ENCODE measurements around the gene PEDS1. TPM values are rescaled to one million over a fixed set of nuclear protein-coding genes. Genes with fewer than 3 reads are reported as not detected.
"Not testable (repeated sequence)": the region's sequence is repeated elsewhere in the genome, so short reads cannot be mapped to it uniquely, and the experiment has no call there.

PEDS1 gene
- polyA plus RNA-seq, 1 donor from 2014 or later: 10.0 TPM

DNA sequence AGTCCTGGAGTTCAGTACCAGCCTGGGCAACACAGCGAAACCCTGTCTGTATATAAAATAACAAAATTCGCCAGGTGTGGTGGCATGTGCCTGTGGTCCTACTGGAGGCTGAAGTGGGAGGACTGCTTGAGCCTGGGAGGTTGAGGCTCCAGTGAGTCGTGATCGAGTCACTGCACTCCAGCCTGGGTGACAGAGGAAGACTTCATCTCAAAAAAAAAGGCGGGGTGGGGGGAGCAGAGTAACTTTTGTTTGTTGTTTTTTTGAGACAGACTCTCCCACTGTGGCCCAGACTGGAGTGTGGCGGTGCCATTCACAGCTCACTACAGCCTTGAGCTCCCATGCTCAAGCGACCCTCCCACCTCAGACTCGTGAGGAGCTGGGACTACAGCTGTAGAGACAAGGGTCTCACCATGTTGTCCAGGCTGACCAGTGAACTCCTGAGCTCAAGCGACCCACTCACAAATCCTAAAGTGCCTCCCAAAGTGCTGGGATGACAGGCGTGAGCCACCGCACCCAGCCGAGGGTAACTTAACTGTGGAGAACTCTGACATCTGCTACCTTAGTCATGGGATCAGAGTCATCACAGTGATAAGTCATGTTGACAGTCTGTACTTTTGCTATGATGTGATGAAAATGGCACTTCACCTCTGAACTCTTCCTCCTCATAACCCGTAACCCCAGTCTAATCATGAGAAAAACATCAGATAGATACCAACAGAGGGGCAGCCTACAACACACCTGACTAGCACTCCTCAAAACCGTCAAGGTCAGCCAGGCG, 16.5 kb downstream of the PEDS1 start:
- Histone ChIP-seq H3K4me2 (ENCODE audit: low read length) (no peak overlapping the region), H3K4me3 (ENCODE audit: low read length) (no peak overlapping the region), H4K20me1 (ENCODE audit: insufficient read depth) (no peaks in the 10 kb centered on the region), H3K27ac (ENCODE audit: low read length) (no peak overlapping the region), H3K9me3 (ENCODE audit: low read length) (no peaks in the 10 kb centered on the region), H3F3A (ENCODE audit: insufficient read depth, low read length, poor library complexity, severe bottlenecking) (no peaks in the 10 kb centered on the region), H3K27me3 (ENCODE audit: insufficient read depth, low read depth, low read length) (no peaks in the 10 kb centered on the region), H3K9ac (ENCODE audit: low read length) (no peak overlapping the region), H3K36me3 (ENCODE audit: insufficient read depth, low read length) (peaks cover 8% of the 10 kb centered on the region), H2AFZ (ENCODE audit: low read depth, low read length) (no peak overlapping the region), H3K9me2 (ENCODE audit: insufficient read depth, low read length) (no peaks in the 10 kb centered on the region), H3K79me2 (replicated peaks; ENCODE audit: insufficient read depth, low read length) (no peaks in the 10 kb centered on the region)
- no peak for TF ChIP-seq SMC3 (conservative IDR thresholded peaks at IDR 0.05; ENCODE audit: poor library complexity)
- TF ChIP-seq POLR2AphosphoS5 (IDR thresholded peaks at IDR 0.05): no peak
- no peak for TF ChIP-seq EZH2 (IDR thresholded peaks at IDR 0.05; ENCODE audit: borderline replicate concordance, insufficient read depth, low read length, poor library complexity, severe bottlenecking)
- TF ChIP-seq, protein P1, sequence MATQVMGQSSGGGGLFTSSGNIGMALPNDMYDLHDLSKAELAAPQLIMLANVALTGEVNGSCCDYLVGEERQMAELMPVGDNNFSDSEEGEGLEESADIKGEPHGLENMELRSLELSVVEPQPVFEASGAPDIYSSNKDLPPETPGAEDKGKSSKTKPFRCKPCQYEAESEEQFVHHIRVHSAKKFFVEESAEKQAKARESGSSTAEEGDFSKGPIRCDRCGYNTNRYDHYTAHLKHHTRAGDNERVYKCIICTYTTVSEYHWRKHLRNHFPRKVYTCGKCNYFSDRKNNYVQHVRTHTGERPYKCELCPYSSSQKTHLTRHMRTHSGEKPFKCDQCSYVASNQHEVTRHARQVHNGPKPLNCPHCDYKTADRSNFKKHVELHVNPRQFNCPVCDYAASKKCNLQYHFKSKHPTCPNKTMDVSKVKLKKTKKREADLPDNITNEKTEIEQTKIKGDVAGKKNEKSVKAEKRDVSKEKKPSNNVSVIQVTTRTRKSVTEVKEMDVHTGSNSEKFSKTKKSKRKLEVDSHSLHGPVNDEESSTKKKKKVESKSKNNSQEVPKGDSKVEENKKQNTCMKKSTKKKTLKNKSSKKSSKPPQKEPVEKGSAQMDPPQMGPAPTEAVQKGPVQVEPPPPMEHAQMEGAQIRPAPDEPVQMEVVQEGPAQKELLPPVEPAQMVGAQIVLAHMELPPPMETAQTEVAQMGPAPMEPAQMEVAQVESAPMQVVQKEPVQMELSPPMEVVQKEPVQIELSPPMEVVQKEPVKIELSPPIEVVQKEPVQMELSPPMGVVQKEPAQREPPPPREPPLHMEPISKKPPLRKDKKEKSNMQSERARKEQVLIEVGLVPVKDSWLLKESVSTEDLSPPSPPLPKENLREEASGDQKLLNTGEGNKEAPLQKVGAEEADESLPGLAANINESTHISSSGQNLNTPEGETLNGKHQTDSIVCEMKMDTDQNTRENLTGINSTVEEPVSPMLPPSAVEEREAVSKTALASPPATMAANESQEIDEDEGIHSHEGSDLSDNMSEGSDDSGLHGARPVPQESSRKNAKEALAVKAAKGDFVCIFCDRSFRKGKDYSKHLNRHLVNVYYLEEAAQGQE (IDR thresholded peaks at IDR 0.05; ENCODE audit: borderline replicate concordance): no peak
- TF ChIP-seq, protein P2, sequence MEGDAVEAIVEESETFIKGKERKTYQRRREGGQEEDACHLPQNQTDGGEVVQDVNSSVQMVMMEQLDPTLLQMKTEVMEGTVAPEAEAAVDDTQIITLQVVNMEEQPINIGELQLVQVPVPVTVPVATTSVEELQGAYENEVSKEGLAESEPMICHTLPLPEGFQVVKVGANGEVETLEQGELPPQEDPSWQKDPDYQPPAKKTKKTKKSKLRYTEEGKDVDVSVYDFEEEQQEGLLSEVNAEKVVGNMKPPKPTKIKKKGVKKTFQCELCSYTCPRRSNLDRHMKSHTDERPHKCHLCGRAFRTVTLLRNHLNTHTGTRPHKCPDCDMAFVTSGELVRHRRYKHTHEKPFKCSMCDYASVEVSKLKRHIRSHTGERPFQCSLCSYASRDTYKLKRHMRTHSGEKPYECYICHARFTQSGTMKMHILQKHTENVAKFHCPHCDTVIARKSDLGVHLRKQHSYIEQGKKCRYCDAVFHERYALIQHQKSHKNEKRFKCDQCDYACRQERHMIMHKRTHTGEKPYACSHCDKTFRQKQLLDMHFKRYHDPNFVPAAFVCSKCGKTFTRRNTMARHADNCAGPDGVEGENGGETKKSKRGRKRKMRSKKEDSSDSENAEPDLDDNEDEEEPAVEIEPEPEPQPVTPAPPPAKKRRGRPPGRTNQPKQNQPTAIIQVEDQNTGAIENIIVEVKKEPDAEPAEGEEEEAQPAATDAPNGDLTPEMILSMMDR (IDR thresholded peaks at IDR 0.05; ENCODE audit: poor library complexity, severe bottlenecking): no peak
- no peak for TF ChIP-seq MXI1 (conservative IDR thresholded peaks at IDR 0.05; ENCODE audit: poor library complexity, severe bottlenecking)
- TF ChIP-seq TAF1 (IDR thresholded peaks at IDR 0.05; ENCODE audit: low read depth): no peak
- TF ChIP-seq RAD21 (conservative IDR thresholded peaks at IDR 0.05): no peak
- TF ChIP-seq EP300 (conservative IDR thresholded peaks at IDR 0.05; ENCODE audit: poor library complexity, severe bottlenecking): no peak

DNA sequence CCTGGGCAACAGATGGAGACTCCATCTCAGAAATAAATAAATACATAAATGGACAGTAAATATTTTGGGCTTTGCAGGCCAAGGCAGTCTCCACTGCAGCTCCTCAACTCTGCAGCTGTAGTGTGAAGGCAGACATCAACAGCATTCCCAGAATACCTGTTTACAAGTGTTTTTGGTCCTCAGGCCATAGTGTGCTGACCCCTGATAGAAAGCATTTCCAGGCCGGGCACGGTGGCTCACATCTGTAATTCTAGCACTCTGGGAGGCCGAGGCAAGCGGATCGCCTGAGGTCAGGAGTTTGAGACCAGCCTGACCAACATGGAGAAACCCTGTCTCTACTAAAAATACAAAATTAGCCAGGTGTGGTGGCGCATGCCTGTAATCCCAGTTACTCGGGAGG, 18.4 kb downstream of the PEDS1 start:
- H3K36me3 ChIP-seq (ENCODE audit: insufficient read depth, low read length); H3K79me2 ChIP-seq (replicated peaks; ENCODE audit: insufficient read depth, low read length): not testable (repeated sequence)

More for the DNA sequence above, 18.4 kb downstream of the PEDS1 start:
- H3K27me3 ChIP-seq (ENCODE audit: insufficient read depth, low read depth, low read length); H3K4me3 ChIP-seq (ENCODE audit: low read length); H3F3A ChIP-seq (ENCODE audit: insufficient read depth, low read length, poor library complexity, severe bottlenecking); H2AFZ ChIP-seq (ENCODE audit: low read depth, low read length); H3K9me3 ChIP-seq (ENCODE audit: low read length); H4K20me1 ChIP-seq (ENCODE audit: insufficient read depth); H3K9ac ChIP-seq (ENCODE audit: low read length); H3K27ac ChIP-seq (ENCODE audit: low read length); H3K9me2 ChIP-seq (ENCODE audit: insufficient read depth, low read length); H3K4me2 ChIP-seq (ENCODE audit: low read length): not testable (repeated sequence)
